Right lobe of liver (tissue), 4 donors: ENCODE results near the gene SDK1.

Experiments used
- CTCF ChIP-seq, 4 donors: fragments of 200-600 bp in 3 of 4; fragments of 450-650 bp in 1 of 4; IDR thresholded peaks; one replicate each; pipeline versions ENCODE4 v1.5.1 to v1.8.0; 2016 to 2022; ENCODE audit warnings: antibody characterized with exemption in 4 of 4, mild to moderate bottlenecking in 2 of 4
- POLR2A ChIP-seq: fragments of 450-650 bp; IDR thresholded peaks from one replicate; pipeline ENCODE4 v1.6.1; 2017; ENCODE audit warnings: antibody characterized with exemption, mild to moderate bottlenecking
- donor health status: DM: no; HTN: no; CAD: no.
- donor health status: DM: no; HTN: no; CAD: no.
- donor health status: DM: no; HTN: yes; CAD: no.

- TF ChIP-seq CTCF (IDR thresholded peaks at IDR 0.05), result no peak
- no peak for TF ChIP-seq POLR2A
These were observed 857.5 kb downstream of the SDK1 start for GRCh38 chr7:4158441-4159153.
